ENCODE data around the gene BMPR1B.
"Not testable (repeated sequence)": the region's sequence is repeated elsewhere in the genome, so short reads cannot be mapped to it uniquely, and the experiment has no call there.

The BMPR1B gene

DNA sequence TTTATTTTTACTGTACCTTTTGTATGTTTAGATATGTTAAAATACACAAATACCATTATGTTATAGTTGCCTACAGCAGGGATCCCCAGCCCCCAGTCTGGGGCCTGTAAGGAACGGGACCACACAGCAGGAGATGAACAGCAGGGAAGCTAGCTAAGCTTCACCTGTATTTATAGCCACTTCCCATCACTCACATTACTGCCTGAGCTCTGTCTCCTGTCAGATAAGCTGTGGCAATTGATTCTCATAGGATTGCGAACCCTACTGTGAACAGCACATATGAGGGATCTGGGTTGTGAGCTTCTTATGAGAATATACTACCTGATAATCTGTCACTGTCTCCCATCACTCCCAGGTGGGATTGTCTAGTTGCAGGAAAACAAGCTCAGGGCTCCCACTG, 73.9 kb downstream of the BMPR1B start:
- Histone ChIP-seq H3K4me3 (IDR thresholded peaks at IDR 0.05; ENCODE audit: insufficient read depth, low read depth, low read length) (no peak overlapping the region), H3K36me3 (ENCODE audit: insufficient read depth) (no peaks in the 10 kb centered on the region), H4K20me1 (ENCODE audit: insufficient read depth) (no peaks in the 10 kb centered on the region), H3K4me2 (no peak overlapping the region), H3K27ac (no peak overlapping the region), H3K79me2 (ENCODE audit: insufficient read depth, low read depth) (no peaks in the 10 kb centered on the region), H3K9ac (no peak overlapping the region), H2AFZ (ENCODE audit: low read depth) (no peak overlapping the region), H3K4me1 (ENCODE audit: low read depth, poor library complexity, severe bottlenecking) (no peaks in the 10 kb centered on the region), H3K27me3 (ENCODE audit: insufficient read depth, low read depth) (no peaks in the 10 kb centered on the region)
- TF ChIP-seq, protein P1, sequence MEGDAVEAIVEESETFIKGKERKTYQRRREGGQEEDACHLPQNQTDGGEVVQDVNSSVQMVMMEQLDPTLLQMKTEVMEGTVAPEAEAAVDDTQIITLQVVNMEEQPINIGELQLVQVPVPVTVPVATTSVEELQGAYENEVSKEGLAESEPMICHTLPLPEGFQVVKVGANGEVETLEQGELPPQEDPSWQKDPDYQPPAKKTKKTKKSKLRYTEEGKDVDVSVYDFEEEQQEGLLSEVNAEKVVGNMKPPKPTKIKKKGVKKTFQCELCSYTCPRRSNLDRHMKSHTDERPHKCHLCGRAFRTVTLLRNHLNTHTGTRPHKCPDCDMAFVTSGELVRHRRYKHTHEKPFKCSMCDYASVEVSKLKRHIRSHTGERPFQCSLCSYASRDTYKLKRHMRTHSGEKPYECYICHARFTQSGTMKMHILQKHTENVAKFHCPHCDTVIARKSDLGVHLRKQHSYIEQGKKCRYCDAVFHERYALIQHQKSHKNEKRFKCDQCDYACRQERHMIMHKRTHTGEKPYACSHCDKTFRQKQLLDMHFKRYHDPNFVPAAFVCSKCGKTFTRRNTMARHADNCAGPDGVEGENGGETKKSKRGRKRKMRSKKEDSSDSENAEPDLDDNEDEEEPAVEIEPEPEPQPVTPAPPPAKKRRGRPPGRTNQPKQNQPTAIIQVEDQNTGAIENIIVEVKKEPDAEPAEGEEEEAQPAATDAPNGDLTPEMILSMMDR (conservative IDR thresholded peaks at IDR 0.05; ENCODE audit: low read depth, low read length), result no peak

DNA sequence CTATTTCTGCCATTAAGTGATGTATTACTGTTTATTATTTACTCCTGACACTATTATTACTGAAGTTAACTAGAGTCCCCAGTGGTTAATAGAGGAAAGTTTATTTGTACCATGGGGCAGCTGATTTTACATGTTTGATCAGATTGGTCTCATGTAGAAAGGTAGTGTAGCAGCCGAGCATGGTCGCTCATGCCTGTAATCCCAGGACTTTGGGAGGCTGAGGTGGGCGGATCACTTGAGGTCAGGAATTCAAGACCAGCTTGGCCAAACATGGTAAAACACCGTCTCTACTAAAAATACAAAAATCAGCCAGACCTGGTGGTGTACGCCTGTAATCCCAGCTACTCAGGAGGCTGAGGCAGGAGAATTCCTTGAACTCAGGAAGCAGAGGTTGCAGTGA, 74.6 kb downstream of the BMPR1B start:
- not testable (repeated sequence) for H2AFZ ChIP-seq (ENCODE audit: low read depth); H3K36me3 ChIP-seq (ENCODE audit: insufficient read depth); H3K79me2 ChIP-seq (ENCODE audit: insufficient read depth, low read depth); H3K4me2 ChIP-seq; H3K27ac ChIP-seq; H3K27me3 ChIP-seq (ENCODE audit: insufficient read depth, low read depth); H3K9ac ChIP-seq; H3K4me3 ChIP-seq (IDR thresholded peaks at IDR 0.05; ENCODE audit: insufficient read depth, low read depth, low read length); H3K4me1 ChIP-seq (ENCODE audit: low read depth, poor library complexity, severe bottlenecking); H4K20me1 ChIP-seq (ENCODE audit: insufficient read depth)

DNA sequence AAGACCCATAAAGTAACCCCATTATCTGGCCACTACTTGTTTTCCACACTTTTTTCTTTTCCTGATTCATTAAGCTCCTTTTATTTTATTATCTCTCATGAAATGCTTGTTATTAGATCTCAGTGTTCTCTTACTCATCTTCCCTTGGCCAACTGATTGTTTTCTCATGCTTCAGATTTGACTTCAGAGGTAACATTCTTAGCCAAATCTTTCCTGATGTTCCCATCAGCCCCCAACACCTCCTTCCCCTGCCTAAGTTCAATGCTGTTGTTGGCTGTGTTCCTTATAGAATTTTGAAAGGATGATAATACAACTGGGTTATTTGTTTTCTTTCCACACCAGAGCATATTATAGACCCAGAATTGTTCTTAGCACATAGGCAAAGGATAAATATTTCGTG, 75.6 kb downstream of the BMPR1B start:
- no peak overlapping the region for H3K4me2 ChIP-seq
- H3K79me2 ChIP-seq (ENCODE audit: insufficient read depth, low read depth), result no peaks in the 10 kb centered on the region
- no peaks in the 10 kb centered on the region for H4K20me1 ChIP-seq (ENCODE audit: insufficient read depth)
- no peaks in the 10 kb centered on the region for H3K4me1 ChIP-seq (ENCODE audit: low read depth, poor library complexity, severe bottlenecking)
- no peaks in the 10 kb centered on the region for H3K36me3 ChIP-seq (ENCODE audit: insufficient read depth)
- H3K27ac ChIP-seq, result no peak overlapping the region
- no peak overlapping the region for H3K4me3 ChIP-seq (IDR thresholded peaks at IDR 0.05; ENCODE audit: insufficient read depth, low read depth, low read length)
- no peaks in the 10 kb centered on the region for H3K27me3 ChIP-seq (ENCODE audit: insufficient read depth, low read depth)
- H3K9ac ChIP-seq, result no peak overlapping the region
- TF ChIP-seq, protein P1 (conservative IDR thresholded peaks at IDR 0.05; ENCODE audit: low read depth, low read length), result no peak
- H2AFZ ChIP-seq (ENCODE audit: low read depth), result no peak overlapping the region

GRCh38 chr4:94834501-94834900, 76.7 kb downstream of the BMPR1B start:
- Histone ChIP-seq H3K9ac (no peak overlapping the region), H3K4me3 (IDR thresholded peaks at IDR 0.05; ENCODE audit: insufficient read depth, low read depth, low read length) (no peak overlapping the region), H3K36me3 (ENCODE audit: insufficient read depth) (no peaks in the 10 kb centered on the region), H3K27ac (no peak overlapping the region), H3K4me2 (no peak overlapping the region), H2AFZ (ENCODE audit: low read depth) (no peak overlapping the region), H3K27me3 (ENCODE audit: insufficient read depth, low read depth) (no peaks in the 10 kb centered on the region), H3K79me2 (ENCODE audit: insufficient read depth, low read depth) (no peaks in the 10 kb centered on the region), H3K4me1 (ENCODE audit: low read depth, poor library complexity, severe bottlenecking) (no peaks in the 10 kb centered on the region), H4K20me1 (ENCODE audit: insufficient read depth) (no peaks in the 10 kb centered on the region)
- TF ChIP-seq, protein P1 (conservative IDR thresholded peaks at IDR 0.05; ENCODE audit: low read depth, low read length), result no peak

GRCh38 chr4:94841166-94841863, 83.6 kb downstream of the BMPR1B start:
- H3K27me3 ChIP-seq (ENCODE audit: insufficient read depth, low read depth); H3K9ac ChIP-seq; H4K20me1 ChIP-seq (ENCODE audit: insufficient read depth); H3K36me3 ChIP-seq (ENCODE audit: insufficient read depth); H3K4me1 ChIP-seq (ENCODE audit: low read depth, poor library complexity, severe bottlenecking); H3K79me2 ChIP-seq (ENCODE audit: insufficient read depth, low read depth); H2AFZ ChIP-seq (ENCODE audit: low read depth); H3K4me2 ChIP-seq; H3K4me3 ChIP-seq (IDR thresholded peaks at IDR 0.05; ENCODE audit: insufficient read depth, low read depth, low read length); H3K27ac ChIP-seq: not testable (repeated sequence)

Data from KMS-11 (cell line).